Gastroesophageal sphincter (tissue), 3 donors: ENCODE measurements around the gene DHRSX.

Source experiments
- EP300 ChIP-seq: sonication (generic); formaldehyde crosslinking; IDR thresholded peaks from one replicate; pipeline ENCODE4 v1.6.1; 2017; ENCODE audit warnings: antibody characterized with exemption, mild to moderate bottlenecking
- POLR2A ChIP-seq, 2 donors: fragments of 450-650 bp; IDR thresholded peaks; one replicate each; pipeline ENCODE4 v1.6.1; 2017; ENCODE audit warnings: antibody characterized with exemption in 2 of 2, mild to moderate bottlenecking in 2 of 2, moderate library complexity in 1 of 2
- POLR2AphosphoS5 ChIP-seq: sonication (generic); formaldehyde crosslinking; IDR thresholded peaks from one replicate; pipeline ENCODE4 v1.6.1; 2017; ENCODE audit warnings: antibody characterized with exemption
- TF ChIP-seq, protein P1 (sequence below), 4 experiments: fragments of 200-600 bp in 2 of 4; fragments of 450-650 bp in 2 of 4; sonication (generic) in 1 of 4; IDR thresholded peaks; one replicate each; pipeline ENCODE4 v1.5.1; 2017 to 2019; ENCODE audit warnings: antibody characterized with exemption in 4 of 4, mild to moderate bottlenecking in 2 of 4, moderate library complexity in 2 of 4

DNA sequence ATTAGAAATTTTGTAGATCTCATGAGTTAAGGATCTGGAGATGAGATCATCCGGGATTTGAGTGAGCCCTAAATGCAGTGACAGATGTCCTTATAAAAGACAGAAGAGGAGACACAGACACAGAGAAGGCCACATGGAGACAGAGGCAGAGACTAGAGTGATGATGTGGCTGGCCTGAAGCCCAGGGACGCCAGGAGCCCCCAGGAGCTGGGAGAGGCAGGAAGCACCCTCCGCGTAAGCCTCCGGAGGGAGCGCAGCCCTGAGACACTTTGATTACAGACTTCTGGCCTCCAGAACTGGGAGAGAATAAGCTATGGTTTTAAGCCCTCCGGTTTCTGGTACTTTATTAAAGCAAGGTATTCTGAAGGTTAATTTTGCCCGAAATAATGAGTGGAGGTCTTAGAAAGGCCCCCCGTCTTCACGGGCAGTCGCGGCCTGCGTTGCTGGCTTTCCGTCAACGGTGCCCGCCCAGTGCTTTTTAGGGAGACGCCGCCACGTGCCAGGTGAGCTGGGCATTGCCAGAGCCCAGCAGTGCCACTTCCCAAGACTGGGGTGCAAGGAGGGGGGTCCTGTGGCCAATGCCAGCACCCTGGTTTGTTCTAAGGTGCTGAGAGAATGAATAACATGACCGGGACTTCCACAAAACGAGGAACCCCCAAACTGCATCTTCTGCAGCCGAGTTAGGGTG is 8.1 kb downstream of the DHRSX start:
- TF ChIP-seq POLR2AphosphoS5 (no peak), POLR2A (IDR thresholded peaks at IDR 0.05) (no peak), EP300 (no peak)
- TF ChIP-seq, protein P1, sequence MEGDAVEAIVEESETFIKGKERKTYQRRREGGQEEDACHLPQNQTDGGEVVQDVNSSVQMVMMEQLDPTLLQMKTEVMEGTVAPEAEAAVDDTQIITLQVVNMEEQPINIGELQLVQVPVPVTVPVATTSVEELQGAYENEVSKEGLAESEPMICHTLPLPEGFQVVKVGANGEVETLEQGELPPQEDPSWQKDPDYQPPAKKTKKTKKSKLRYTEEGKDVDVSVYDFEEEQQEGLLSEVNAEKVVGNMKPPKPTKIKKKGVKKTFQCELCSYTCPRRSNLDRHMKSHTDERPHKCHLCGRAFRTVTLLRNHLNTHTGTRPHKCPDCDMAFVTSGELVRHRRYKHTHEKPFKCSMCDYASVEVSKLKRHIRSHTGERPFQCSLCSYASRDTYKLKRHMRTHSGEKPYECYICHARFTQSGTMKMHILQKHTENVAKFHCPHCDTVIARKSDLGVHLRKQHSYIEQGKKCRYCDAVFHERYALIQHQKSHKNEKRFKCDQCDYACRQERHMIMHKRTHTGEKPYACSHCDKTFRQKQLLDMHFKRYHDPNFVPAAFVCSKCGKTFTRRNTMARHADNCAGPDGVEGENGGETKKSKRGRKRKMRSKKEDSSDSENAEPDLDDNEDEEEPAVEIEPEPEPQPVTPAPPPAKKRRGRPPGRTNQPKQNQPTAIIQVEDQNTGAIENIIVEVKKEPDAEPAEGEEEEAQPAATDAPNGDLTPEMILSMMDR (IDR thresholded peaks at IDR 0.05), result no peak
